CD4-positive, alpha-beta memory T cell (primary cell): ENCODE results near the gene ATP5MC2. TPM values are rescaled to one million over a fixed set of nuclear protein-coding genes. Genes with fewer than 3 reads are reported as not detected.

ENCODE experiments used
- CTCF ChIA-PET: fragments of 350-600 bp; sonication (Branson Sonifier 250); formaldehyde crosslinking; loops from one replicate; lab custom pipeline; 2021; ENCODE audit warnings: inconsistent platforms; ENCODE audit not compliant: partially characterized antibody; lab: Charles Lee
- POLR2A ChIA-PET: fragments of 350-600 bp; sonication (Branson Sonifier 250); formaldehyde crosslinking; loops from one replicate; lab custom pipeline; 2021; ENCODE audit not compliant: partially characterized antibody; lab: Charles Lee
- DNase-seq, 5 donors: peaks; one replicate each; pipeline versions ENCODE4 v3.0.0 to v3.0.0-alpha.2; 2020 to 2022; ENCODE audit warnings: mixed read lengths in 1 of 5
- H3K27ac ChIP-seq: one replicate; pipeline ENCODE4 v1.7.0; 2013; ENCODE audit warnings: low read depth, low read length
- H3K27me3 ChIP-seq: 2 replicates; pipeline ENCODE4 v1.7.0; 2013; ENCODE audit warnings: mild to moderate bottlenecking, low read length, moderate library complexity; ENCODE audit not compliant: insufficient read depth
- H3K36me3 ChIP-seq: 2 replicates; pipeline ENCODE4 v1.7.0; 2013; ENCODE audit warnings: mild to moderate bottlenecking, low read length, moderate library complexity; ENCODE audit not compliant: insufficient read depth
- H3K4me1 ChIP-seq: 2 replicates; pipeline ENCODE4 v1.7.0; 2013; ENCODE audit warnings: mild to moderate bottlenecking, low read length, moderate library complexity; ENCODE audit not compliant: insufficient read depth
- H3K4me3 ChIP-seq, 2 donors: one replicate each; pipeline ENCODE4 v1.7.0; 2013; ENCODE audit warnings: low read length in 2 of 2, mild to moderate bottlenecking in 1 of 2
- H3K9me3 ChIP-seq, 2 donors: one replicate each; pipeline ENCODE4 v1.7.0; 2013; ENCODE audit warnings: low read length in 2 of 2, control low read depth in 1 of 2; ENCODE audit not compliant: control insufficient read depth in 1 of 2
- H3K27ac Mint-ChIP-seq, 7 donors: one replicate each; pipeline ENCODE4 v1.8.0; 2020 to 2021; ENCODE audit warnings: mixed read lengths in 7 of 7, mild to moderate bottlenecking in 6 of 7, inconsistent platforms in 3 of 7, moderate library complexity in 3 of 7
- H3K27me3 Mint-ChIP-seq, 2 donors: one replicate each; pipeline ENCODE4 v1.8.0; 2020 to 2021; ENCODE audit warnings: mixed read lengths in 2 of 2
- H3K36me3 Mint-ChIP-seq, 2 donors: one replicate each; pipeline ENCODE4 v1.8.0; 2020 to 2021; ENCODE audit warnings: mixed read lengths in 2 of 2, inconsistent platforms in 1 of 2, mild to moderate bottlenecking in 1 of 2
- H3K4me1 Mint-ChIP-seq, 4 donors: one replicate each; pipeline ENCODE4 v1.8.0; 2020 to 2021; ENCODE audit warnings: mixed read lengths in 4 of 4, mild to moderate bottlenecking in 1 of 4
- H3K4me3 Mint-ChIP-seq, 8 donors: one replicate each; pipeline ENCODE4 v1.8.0; 2020 to 2021; ENCODE audit warnings: mixed read lengths in 8 of 8, mild to moderate bottlenecking in 7 of 8, moderate library complexity in 6 of 8, inconsistent platforms in 3 of 8
- H3K9me3 Mint-ChIP-seq, 8 donors: one replicate each; pipeline ENCODE4 v1.8.0; 2020 to 2021; ENCODE audit warnings: mixed read lengths in 8 of 8, mild to moderate bottlenecking in 5 of 8, inconsistent platforms in 3 of 8, moderate library complexity in 1 of 8
- intact Hi-C: fragments of 100-400 bp; cut with micrococcal nuclease; formaldehyde crosslinking; loops from one replicate; pipeline ENCODE4 v1.15.1; 2023
- polyA plus RNA-seq, 2 donors: library from polyadenylated mRNA; unstranded; fragments of 300-500 nt; fragmentation: Illumina TruSeq; gene quantifications; one replicate each; pipeline ENCODE4 v1.2.3, GENCODE V29; 2021
- total RNA-seq, 2 experiments: library from RNA; stranded (reverse); gene quantifications; one replicate each; pipeline ENCODE4 v1.2.3, GENCODE V29; 2021

The ATP5MC2 gene
- total and polyA plus RNA-seq, 4 experiments from 2014 or later, result 238 to 581 (median 382) TPM

GRCh38 chr12:53670971-53671370 lies 4.9 kb downstream of the ATP5MC2 start:
- Mint-ChIP-seq H3K4me1 (peaks cover 16 to 38% (median 29%) of the 10 kb centered on the region in 4 donors), H3K4me3 (no peak overlapping the region), H3K36me3 (peaks cover 25 to 62% of the 10 kb centered on the region in 2 donors), H3K9me3 (no peaks in the 10 kb centered on the region), H3K27me3 (peaks cover 0 to 2% of the 10 kb centered on the region in 2 donors), H3K27ac (peak overlapping the region in 2 of 7 donors; percentile 22 to 59)
- ChIA-PET CTCF (no interaction called here), POLR2A (no interaction called here)
- no peak overlapping the region for H3K4me3 ChIP-seq
- H3K36me3 ChIP-seq, result peaks cover 47% of the 10 kb centered on the region
- H3K27me3 ChIP-seq, result no peaks in the 10 kb centered on the region
- H3K4me1 ChIP-seq, result peaks cover 25% of the 10 kb centered on the region
- no peaks in the 10 kb centered on the region for H3K9me3 ChIP-seq
- intact Hi-C loops, result no loop called here
- no peak overlapping the region for H3K27ac ChIP-seq
- DNase-seq, result no peak

GRCh38 chr12:53670308-53670707 lies 5.6 kb downstream of the ATP5MC2 start:
- Histone ChIP-seq H3K4me1 (peaks cover 22% of the 10 kb centered on the region), H3K27me3 (no peaks in the 10 kb centered on the region), H3K36me3 (peaks cover 51% of the 10 kb centered on the region), H3K27ac (no peak overlapping the region), H3K9me3 (no peaks in the 10 kb centered on the region), H3K4me3 (no peak overlapping the region)
- no peak for DNase-seq
- no peak overlapping the region for H3K4me3 Mint-ChIP-seq
- H3K36me3 Mint-ChIP-seq, result peaks cover 31 to 62% of the 10 kb centered on the region in 2 donors
- H3K27ac Mint-ChIP-seq, result no peak overlapping the region
- H3K4me1 Mint-ChIP-seq, result peaks cover 18 to 36% (median 24%) of the 10 kb centered on the region in 4 donors
- ChIA-PET POLR2A (interaction anchor here (0.9 kb wide), 1 partner anchor 9 kb away, joined by 3 read pairs; no protein-coding TSS in a partner anchor), CTCF (no interaction called here)
- intact Hi-C loops, result no loop called here
- H3K9me3 Mint-ChIP-seq, result no peaks in the 10 kb centered on the region
- no peaks in the 10 kb centered on the region for H3K27me3 Mint-ChIP-seq

GRCh38 chr12:53667080-53667479 lies 8.8 kb downstream of the ATP5MC2 start:
- Histone ChIP-seq H3K4me3 (no peak overlapping the region), H3K27ac (no peak overlapping the region), H3K27me3 (no peaks in the 10 kb centered on the region), H3K36me3 (peaks cover 46% of the 10 kb centered on the region), H3K4me1 (peaks cover 7% of the 10 kb centered on the region), H3K9me3 (no peaks in the 10 kb centered on the region)
- no peak overlapping the region for H3K4me3 Mint-ChIP-seq
- no peak overlapping the region for H3K27ac Mint-ChIP-seq
- POLR2A ChIA-PET, result interaction anchor here (0.7 kb wide), 1 partner anchor 345 kb away, joined by 5 read pairs; no protein-coding TSS in a partner anchor
- no peaks in the 10 kb centered on the region for H3K27me3 Mint-ChIP-seq
- H3K4me1 Mint-ChIP-seq, result peaks cover 7 to 24% (median 10%) of the 10 kb centered on the region in 4 donors
- CTCF ChIA-PET, result interaction anchor here (1.1 to 1.4 kb wide), 2 partner anchors 9 to 76 kb away, joined by 3 to 6 read pairs; partner anchors contain the start of gene ATP5MC2
- no peaks in the 10 kb centered on the region for H3K9me3 Mint-ChIP-seq
- intact Hi-C loops, result no loop called here
- H3K36me3 Mint-ChIP-seq, result peaks cover 51 to 68% of the 10 kb centered on the region in 2 donors
- DNase-seq, result no peak

- intact Hi-C loops, result no loop called here
- POLR2A ChIA-PET, result no interaction called here
Observed at GRCh38 chr12:53664936-53665335, 10.9 kb downstream of the ATP5MC2 start.

GRCh38 chr12:53664191-53664590 lies 11.7 kb downstream of the ATP5MC2 start:
- no peak overlapping the region for H3K27ac ChIP-seq
- DNase-seq, result no peak
- H3K27me3 ChIP-seq, result no peaks in the 10 kb centered on the region
- Mint-ChIP-seq H3K27ac (peak overlapping the region in 2 of 7 donors; percentile 18 to 87), H3K27me3 (no peaks in the 10 kb centered on the region), H3K4me3 (no peak overlapping the region), H3K9me3 (no peaks in the 10 kb centered on the region), H3K36me3 (peaks cover 39 to 51% of the 10 kb centered on the region in 2 donors), H3K4me1 (peaks cover 0 to 7% (median 2%) of the 10 kb centered on the region in 4 donors)
- no peaks in the 10 kb centered on the region for H3K4me1 ChIP-seq
- intact Hi-C loops, result no loop called here
- H3K36me3 ChIP-seq, result peaks cover 24% of the 10 kb centered on the region
- ChIA-PET CTCF (no interaction called here), POLR2A (interaction anchor here (0.7 kb wide), 1 partner anchor 12 kb away, joined by 3 read pairs; the partner anchor contains the start of gene ATP5MC2)
- H3K4me3 ChIP-seq, result no peak overlapping the region
- H3K9me3 ChIP-seq, result no peaks in the 10 kb centered on the region

More at GRCh38 chr12:53664936-53665335, 10.9 kb downstream of the ATP5MC2 start:
- H3K4me1 ChIP-seq, result no peaks in the 10 kb centered on the region
- H3K9me3 Mint-ChIP-seq, result no peaks in the 10 kb centered on the region
- H3K27me3 ChIP-seq, result no peaks in the 10 kb centered on the region
- no peak overlapping the region for H3K4me3 Mint-ChIP-seq
- peaks cover 0 to 14% (median 4%) of the 10 kb centered on the region in 4 donors for H3K4me1 Mint-ChIP-seq
- H3K36me3 ChIP-seq, result peaks cover 32% of the 10 kb centered on the region
- no peak overlapping the region for H3K27ac ChIP-seq
- no peaks in the 10 kb centered on the region for H3K27me3 Mint-ChIP-seq
- no peaks in the 10 kb centered on the region for H3K9me3 ChIP-seq
- H3K36me3 Mint-ChIP-seq, result peaks cover 40 to 59% of the 10 kb centered on the region in 2 donors
- H3K4me3 ChIP-seq, result no peak overlapping the region
- no peak for DNase-seq
- peak overlapping the region in 1 of 7 donors; percentile 19 for H3K27ac Mint-ChIP-seq
- CTCF ChIA-PET, result no interaction called here

GRCh38 chr12:53660041-53660440 lies 15.8 kb downstream of the ATP5MC2 start:
- no peaks in the 10 kb centered on the region for H3K9me3 Mint-ChIP-seq

GRCh38 chr12:53659571-53659981 lies 16.3 kb downstream of the ATP5MC2 start:
- H3K27me3 ChIP-seq, result no peaks in the 10 kb centered on the region
- intact Hi-C loops, result no loop called here
- H3K36me3 ChIP-seq, result peaks cover 2% of the 10 kb centered on the region
- Mint-ChIP-seq H3K9me3 (peaks cover 0 to 2% (median 0%) of the 10 kb centered on the region in 8 donors), H3K4me3 (no peak overlapping the region), H3K36me3 (peaks cover 22% of the 10 kb centered on the region in 2 donors), H3K27ac (no peak overlapping the region), H3K4me1 (peaks cover 0 to 1% (median 0%) of the 10 kb centered on the region in 4 donors), H3K27me3 (no peaks in the 10 kb centered on the region)
- ChIA-PET POLR2A (no interaction called here), CTCF (interaction anchor here (2.0 kb wide), 1 partner anchor 86 kb away, joined by 4 read pairs; no protein-coding TSS in a partner anchor)
- H3K4me3 ChIP-seq, result no peak overlapping the region
- H3K4me1 ChIP-seq, result no peaks in the 10 kb centered on the region
- no peak for DNase-seq
- no peaks in the 10 kb centered on the region for H3K9me3 ChIP-seq
- H3K27ac ChIP-seq, result no peak overlapping the region

More at GRCh38 chr12:53660041-53660440, 15.8 kb downstream of the ATP5MC2 start:
- Histone ChIP-seq H3K36me3 (peaks cover 7% of the 10 kb centered on the region), H3K4me1 (no peaks in the 10 kb centered on the region), H3K27me3 (no peaks in the 10 kb centered on the region), H3K4me3 (no peak overlapping the region), H3K9me3 (no peaks in the 10 kb centered on the region), H3K27ac (no peak overlapping the region)
- Mint-ChIP-seq H3K4me3 (no peak overlapping the region), H3K27me3 (no peaks in the 10 kb centered on the region), H3K36me3 (peaks cover 25 to 27% of the 10 kb centered on the region in 2 donors), H3K27ac (no peak overlapping the region), H3K4me1 (peaks cover 0 to 1% (median under 1%) of the 10 kb centered on the region in 4 donors)
- no peak for DNase-seq
- POLR2A ChIA-PET, result no interaction called here
- CTCF ChIA-PET, result interaction anchor here (1.0 to 2.0 kb wide), 2 partner anchors 86 to 308 kb away, joined by 3 to 4 read pairs; no protein-coding TSS in a partner anchor
- intact Hi-C loops, result no loop called here
